Keratinocyte (primary cell): ENCODE results near the gene JAM3.

Experiments
- CTCF ChIP-seq, 3 experiments: IDR thresholded peaks in 1 of 3; conservative IDR thresholded peaks in 1 of 3; optimal IDR thresholded peaks in 1 of 3; 2 replicates in 2 of 3; 3 replicates in 1 of 3; pipeline versions ENCODE3 to v1.5.1; 2011; ENCODE audit warnings: low read length in 3 of 3, mild to moderate bottlenecking in 3 of 3, moderate library complexity in 2 of 3, control low read depth in 1 of 3, inconsistent platforms in 1 of 3; ENCODE audit not compliant: insufficient read depth in 2 of 3; ENCODE audit errors: extremely low read depth in 1 of 3
- EZH2 ChIP-seq: IDR thresholded peaks from one replicate; pipeline ENCODE4 v1.6.1; 2012; ENCODE audit warnings: inconsistent platforms, mild to moderate bottlenecking, low read length, moderate library complexity

- TF ChIP-seq CTCF (optimal IDR thresholded peaks at IDR 0.05 in 1 of 3, IDR thresholded peaks at IDR 0.05 in 1 of 3, conservative IDR thresholded peaks at IDR 0.05 in 1 of 3; ENCODE audit: extremely low read depth in 1 of 3, insufficient read depth in 2 of 3, low read length in 3 of 3) (no peak), EZH2 (no peak)
These were observed 83.8 kb downstream of the JAM3 start for GRCh38 chr11:134152696-134153095.
